Epithelial cell of prostate (primary cell): ENCODE data around the gene MTFMT.
A peak's percentile ranks its signal among the peaks of the same experiment; 100 is the strongest.

Experiments used
- DNase-seq: peaks from one replicate; pipeline ENCODE4 v3.0.0-alpha.2; 2011; ENCODE audit warnings: low read depth, low spot score
- H3K27ac ChIP-seq: fragments of 450-650 bp; 2 replicates; pipeline ENCODE4 v1.5.1; 2017; ENCODE audit warnings: mild to moderate bottlenecking

Gene MTFMT

DNA sequence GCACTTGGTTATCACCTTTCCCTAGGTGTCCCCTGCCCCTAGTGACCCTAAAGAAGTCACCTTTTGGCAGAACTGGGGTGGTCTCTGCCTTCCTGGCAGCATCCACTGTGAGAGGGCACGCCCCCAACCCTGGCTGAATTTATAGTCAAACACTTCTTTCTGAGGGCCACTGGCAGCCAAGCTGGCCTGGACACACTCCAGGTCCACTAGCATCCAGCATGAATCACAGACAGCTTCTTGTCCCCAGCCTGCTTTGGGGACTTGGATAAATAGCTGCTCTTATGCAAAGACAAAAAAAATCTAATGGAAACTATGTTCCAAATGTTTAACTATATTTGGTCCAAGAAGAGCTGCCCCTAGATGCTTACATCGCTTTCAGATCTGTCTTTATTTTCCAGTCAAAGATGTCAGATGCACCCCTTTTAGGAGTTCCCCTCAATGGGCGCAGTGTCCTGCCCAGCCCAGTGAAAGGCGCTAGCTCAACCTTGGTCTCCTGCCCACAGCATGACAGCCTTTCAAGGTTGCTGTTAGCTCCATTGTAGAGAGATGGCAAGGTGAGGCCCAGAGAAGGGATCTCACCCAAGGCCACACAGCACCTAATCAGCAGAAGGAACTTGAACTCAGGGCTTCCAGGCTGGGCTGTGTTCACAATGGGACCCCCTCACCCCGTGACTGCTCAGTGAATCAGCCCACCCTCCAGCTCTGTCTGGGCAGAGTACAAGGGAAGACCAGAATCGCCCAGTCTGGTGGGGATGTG, 31.4 kb upstream of the MTFMT start:
- H3K27ac ChIP-seq, result no peak overlapping the region
- no peak for DNase-seq

DNA sequence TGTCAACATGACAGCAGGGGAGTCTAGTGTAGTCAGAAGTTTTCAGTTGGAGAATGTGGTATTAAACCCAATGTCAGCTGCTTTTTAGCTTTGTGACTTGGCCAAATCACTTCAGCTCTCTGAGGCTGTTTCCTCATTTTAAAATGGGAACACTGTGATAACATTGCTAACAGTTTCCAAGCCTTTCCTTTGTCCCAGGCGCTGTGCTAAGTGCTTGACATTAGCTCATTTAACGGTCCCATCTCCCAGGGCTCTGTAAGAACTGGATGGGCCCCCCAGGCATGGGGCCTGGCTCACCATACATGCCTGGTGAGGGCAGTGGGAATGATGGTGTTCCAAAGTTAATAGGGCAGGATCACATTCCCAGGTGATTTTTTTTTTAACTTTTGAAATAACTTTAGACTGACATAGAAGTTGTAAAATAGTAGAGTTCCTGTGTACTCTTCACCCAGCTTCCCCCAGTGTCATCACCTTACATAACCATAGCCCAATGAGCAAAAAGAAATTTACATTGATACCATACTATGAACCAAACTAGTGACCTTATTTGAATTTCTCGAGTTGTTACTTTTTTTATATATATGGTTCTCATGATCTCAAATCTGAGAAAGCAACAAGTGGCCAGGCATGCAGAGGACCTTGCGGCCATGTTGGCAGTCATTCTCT, 30.6 kb upstream of the MTFMT start:
- no peak overlapping the region for H3K27ac ChIP-seq
- DNase-seq, result no peak

DNA sequence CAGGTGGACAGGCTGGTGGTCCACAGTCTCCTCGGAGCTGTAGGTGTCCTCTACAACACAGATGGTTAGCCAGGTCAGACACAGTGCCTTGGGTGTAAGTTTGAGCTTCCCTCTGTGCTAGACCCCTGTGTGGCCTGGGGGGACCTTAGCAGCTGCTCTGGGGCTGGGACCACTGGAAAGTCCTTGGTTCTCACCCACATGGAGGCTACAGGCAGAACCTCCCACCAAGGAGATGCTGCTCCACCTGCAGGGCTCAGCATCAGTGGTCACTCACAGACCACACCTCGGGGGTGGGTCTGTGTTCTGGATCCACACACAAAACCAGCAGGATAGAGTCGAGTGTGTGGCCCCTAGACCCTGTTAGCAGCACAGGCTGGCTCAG, 29.9 kb upstream of the MTFMT start:
- no peak overlapping the region for H3K27ac ChIP-seq
- no peak for DNase-seq

DNA sequence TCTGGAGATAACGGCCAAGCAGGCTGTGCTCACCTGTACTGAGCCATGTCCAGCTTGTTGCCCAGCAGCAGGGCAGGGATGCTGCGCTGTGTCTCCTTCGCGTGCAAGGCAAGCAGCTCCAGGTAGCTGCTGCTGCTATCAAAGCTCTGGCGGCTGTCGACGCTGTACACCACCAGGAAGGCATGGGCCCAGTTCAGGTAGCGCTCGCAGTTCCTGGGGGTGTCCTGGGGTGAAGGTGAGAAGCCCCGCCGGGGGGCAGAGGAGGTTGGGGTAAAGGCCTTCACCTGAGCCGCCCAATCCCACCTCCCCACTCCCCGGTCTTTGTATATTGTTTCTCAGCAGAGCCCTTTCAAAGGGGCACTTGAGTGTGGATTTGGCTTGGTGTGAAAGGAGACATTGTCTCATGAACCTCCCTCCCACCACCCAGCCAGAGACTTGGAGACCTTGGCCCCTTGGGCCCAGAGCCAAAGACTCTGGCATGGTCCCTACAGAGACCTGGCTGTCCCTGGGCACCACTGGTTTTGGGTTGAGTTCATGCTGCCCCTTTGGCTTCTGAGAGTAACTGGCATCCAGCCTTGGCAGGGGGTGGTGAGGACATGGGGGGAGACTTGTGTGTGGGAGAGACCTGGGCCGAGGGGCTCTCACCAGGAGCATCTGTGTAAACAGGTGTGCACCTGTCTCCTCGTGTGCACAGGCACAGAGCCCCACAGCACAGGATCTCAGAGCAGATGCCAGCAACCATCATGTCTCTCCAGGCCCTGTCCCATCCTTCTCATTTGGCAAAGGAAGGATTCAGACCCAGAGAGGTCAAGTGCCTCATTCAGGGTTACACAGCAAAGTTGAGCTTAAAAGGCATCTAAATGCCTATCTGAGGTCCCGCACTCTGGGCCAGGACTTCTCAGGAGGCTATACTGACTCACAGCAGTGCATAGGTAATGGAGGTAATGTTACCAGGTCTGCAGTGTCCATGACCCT, 29.2 kb upstream of the MTFMT start:
- H3K27ac ChIP-seq, result no peak overlapping the region
- no peak for DNase-seq

DNA sequence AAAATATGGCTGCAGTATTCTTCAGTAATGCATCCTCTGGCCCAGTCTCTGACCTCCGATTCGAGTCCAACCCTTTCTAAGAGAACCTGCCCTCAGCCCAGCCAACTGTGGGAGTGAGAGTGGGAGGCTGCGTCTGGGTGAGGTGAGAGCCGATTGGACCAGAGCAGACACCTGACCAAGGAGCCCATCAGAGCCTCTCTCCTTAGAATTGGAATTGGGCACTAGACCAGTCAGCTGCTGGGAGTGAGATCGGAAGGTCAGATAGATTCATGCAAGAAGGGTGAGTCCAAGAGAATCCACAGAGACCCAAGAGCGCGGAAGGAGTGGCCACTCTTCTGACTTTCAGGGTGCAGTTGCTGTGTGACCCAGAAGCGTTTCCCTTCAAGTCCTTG, 28.1 kb upstream of the MTFMT start:
- no peak overlapping the region for H3K27ac ChIP-seq
- no peak for DNase-seq

DNA sequence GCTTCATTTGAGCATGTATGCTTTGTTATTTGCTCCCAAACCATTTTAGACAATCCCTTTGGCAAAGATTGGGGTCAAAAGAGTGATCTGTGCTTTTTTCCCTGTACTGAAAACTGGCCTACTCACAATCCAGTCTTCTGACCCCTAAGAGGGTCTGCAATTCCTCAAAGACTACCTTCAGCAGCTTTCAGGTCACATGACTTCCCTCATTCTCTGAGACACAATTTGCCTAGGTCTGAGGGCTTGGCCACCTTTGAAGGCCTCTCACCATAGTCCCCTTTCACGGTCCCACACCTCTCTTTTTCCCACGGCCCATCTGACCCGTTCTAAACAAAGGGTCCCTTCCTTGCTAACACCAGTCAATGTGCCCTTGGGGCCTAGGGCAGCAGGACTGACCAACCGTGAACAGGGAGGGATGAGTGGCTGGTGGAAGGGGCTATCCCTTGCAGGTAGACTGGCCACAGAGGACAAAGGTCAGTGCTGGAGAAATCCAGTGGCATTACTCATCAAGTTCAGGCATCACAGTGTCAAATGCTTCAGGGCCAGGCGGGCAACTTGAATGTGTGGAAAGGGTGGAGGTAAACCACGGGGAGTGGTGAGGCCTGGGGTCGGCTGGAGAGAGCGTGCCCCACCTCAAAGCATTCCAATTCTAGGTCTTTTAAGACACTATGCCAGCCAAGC, 27.6 kb upstream of the MTFMT start:
- no peak for DNase-seq
- no peak overlapping the region for H3K27ac ChIP-seq

DNA sequence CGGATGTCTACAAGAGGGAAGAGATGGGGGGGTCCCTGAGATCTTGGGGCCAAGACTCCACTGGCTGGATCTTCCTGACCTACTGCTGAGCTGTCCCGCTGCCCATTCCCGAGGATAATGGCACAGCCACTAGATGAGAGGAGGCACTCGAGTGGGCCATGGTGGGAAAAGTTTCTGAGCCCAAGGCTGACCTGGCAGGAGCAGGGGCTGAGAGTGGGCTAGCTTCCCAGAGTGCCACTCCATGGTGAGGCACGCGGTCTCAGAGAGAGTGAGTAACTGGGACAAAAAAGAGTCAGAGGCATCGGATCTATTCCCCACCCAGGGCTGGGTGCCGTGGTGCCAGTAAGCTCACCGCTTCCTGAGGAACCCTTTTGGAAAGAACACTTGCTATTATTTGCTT, 26.7 kb upstream of the MTFMT start:
- H3K27ac ChIP-seq, result no peak overlapping the region
- no peak for DNase-seq

DNA sequence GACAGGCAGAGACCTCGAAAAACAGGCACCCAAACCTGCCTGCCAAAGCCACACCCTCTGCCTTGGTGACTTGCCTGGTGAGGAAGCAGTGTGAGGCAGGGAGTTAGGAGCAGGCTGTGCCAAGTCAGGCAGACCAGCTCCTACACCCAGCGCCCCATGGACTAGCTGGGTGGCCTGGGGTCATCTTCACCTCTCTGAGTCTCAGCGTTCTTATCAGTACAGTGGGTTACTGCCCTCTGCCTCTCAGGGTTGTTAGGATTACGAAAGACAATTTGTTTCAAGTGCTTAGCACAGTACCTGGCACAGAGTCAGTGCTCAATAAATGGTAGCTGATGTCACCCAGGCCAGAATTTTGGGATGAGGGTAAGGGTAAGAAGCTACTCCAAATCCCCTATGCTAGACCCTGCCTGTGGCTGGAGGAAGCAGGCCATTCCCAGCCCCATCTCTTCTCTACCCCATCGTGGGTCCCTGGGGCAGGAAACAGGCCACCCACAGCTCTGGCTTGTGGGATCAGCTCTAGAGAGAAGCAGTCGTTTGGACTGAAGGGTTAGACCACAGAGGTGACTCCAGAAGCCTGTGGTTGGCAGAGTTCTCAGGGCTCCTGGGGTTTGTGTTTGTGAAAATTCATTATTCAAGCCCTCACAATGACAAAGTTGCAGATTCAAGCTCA, 25.9 kb upstream of the MTFMT start:
- H3K27ac ChIP-seq, result no peak overlapping the region
- no peak for DNase-seq

DNA sequence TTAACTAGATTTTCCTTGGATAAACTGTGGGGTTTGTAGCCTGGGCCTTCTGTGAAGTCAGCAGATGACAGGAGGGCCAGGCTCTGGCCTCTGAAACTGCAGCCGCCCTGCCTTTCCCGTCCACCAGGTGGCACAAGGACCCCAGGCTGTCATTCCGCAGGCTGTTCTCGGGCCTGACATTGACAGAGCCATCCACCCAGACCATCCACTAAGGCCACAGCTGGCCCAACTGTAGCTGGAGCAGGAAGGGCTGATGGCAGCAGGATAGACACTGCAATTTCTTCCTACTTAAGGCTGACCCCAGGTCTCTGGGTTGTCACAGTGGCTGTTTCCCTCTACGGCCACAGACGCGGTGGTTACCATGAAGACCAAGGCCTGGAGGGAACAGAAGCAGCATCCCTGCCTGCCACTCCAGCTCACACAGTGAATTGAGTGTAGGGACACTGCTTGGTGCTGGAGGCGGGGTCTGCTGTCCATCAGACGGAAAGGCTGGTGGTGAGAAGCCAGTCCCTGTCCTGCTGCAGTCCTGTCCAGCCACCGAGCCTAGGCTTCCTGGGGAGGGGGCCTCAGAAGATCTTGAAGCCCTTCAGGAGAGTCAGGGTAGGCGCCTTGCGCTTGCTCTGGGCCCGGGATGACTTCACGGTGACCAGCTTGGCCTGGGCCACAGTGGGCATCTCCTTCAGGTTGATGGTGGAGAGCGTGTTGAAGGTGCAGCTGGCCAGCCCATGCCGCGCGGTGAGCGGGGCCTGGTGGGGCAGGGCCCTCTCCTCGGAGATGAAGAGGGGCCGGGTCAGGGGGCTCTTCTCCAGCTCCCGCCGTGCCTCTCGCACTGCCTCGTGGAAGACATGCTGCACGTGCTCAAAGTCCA, 25.1 kb upstream of the MTFMT start:
- H3K27ac ChIP-seq, result no peak overlapping the region
- DNase-seq, result no peak

DNA sequence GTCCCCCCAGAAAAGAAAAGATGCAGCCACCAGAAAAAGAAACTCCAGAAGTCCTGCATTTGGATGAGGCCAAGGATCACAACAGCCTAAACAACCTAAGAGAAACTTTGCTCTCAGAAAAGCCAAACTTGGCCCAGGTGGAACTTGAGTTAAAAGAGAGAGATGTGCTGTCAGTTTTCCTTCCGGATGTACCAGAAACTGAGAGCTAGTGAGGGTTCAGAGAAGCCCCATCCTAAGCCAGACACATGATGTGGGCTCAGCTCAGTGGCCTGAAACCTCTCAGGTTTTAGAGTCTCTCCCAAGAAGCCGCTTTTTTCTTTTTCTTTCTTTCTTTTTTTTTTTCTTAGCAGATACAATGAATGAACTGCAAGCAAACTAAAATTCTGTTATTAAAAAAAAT, 23.5 kb upstream of the MTFMT start:
- no peak overlapping the region for H3K27ac ChIP-seq
- no peak for DNase-seq

DNA sequence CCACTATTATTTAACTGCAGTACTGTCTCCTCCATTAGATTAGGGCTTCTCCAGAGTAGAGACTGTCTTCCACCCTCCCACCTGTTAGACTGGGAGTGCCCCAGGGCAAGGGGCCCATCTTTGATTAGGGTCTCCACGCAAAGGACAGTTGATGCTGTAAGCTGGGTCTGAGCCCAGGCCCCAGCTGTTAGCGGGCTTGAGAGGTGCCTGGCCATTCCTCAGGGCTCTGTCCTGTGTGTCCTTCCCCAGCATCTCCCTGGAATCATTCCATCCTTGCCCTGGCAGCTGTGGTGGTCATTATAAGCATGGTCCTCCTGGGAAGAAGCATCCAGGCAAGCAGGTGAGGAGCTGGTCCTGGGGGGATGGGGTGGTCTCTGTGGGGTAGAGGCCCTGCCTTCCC, 21.8 kb upstream of the MTFMT start:
- DNase-seq, result no peak
- no peak overlapping the region for H3K27ac ChIP-seq

DNA sequence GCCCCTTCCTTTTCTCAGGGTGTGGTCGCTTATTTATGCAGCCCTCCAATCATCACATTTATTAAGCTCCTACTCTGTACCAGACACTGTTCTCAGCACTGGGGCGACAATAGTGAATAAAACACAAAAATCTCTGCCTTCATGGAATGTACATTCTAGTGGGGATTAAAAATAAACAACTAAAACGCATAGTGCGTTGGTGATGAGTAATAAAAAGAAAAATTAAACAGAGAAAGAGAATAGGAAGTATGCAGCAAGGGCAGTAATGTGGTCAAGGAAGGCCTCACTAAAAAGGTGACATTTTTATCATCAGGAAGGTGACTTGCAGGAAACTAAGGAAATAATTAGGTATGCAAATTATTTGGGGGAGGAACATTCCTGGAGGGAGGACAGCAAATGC, 20.8 kb upstream of the MTFMT start:
- DNase-seq, result no peak
- H3K27ac ChIP-seq, result no peak overlapping the region

DNA sequence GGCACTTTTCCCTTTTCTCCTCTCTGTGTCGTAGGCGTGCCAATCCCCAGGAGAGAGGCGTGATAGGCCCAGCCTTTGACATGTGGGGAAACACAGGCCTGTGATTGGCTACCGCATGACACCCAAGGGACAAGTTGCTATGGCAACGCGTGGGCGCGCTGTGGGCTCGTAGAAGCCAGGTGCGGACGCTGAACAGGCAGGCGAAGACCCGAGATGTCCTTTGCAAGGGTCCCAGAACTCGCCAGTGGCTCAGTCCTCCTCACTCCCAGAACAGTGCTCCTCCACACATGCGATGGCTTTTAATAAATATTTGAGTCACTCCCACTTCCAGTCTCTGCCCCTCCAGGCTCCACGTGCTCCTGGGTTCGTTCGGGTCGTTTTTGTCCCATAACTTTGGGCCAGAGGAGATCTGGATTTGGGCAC, 20.0 kb upstream of the MTFMT start:
- DNase-seq, result peak; percentile 60
- H3K27ac ChIP-seq, result no peak overlapping the region

DNA sequence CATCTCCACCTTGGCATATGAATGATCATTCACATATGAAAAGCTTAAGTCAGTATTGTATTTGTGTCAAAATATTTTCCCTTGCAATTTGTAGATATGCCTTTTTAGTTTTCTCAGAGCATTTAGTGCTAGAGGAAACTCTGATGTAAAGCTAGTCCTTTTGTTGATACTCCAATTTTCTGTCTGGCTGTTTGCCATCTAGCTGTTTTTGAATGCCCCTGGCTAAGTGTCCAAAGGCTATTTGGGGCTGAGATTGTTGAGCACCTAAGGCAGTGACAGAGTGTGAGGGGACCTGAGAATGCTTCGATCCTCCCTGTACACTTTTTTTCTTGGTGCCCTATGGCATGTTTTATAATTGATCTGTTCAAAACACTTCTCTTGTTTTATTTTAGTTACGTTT, 18.8 kb upstream of the MTFMT start:
- no peak overlapping the region for H3K27ac ChIP-seq
- no peak for DNase-seq

DNA sequence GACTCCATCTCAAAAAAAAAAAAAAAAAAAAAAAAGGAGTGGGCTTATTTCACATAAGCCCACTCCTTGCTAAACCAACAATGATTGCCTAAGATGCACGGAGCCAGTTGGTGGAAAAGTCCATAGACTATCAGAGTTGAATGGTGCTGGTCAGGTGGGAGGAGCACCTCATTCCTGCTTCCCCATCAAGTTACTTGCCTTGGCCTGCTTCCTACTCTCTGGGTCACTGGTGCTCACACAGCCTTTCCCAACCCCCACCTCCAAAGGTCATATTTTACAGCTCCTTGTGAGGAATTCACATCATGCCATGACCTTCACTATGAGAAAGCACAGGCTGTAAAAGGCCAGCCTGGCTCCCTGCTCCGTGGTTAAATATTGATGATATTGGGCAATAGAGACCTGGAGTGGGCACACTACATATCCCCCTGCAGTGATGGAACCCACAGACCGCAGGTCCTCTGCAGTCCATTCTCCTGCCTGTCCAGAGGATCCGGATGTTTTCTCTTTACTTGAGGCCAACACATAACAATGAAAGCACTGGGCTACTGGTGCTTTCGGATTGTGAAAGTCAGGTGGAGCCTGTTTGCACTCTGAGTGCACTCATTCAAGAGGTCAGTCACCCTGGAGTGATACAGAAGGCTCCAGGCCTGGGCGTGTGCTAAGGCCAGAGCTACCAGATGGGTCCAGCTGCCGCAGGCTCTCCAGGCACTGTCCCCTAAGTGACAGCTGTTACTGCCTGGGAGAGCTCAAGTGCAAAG, 15.5 kb upstream of the MTFMT start, which contains the start of gene SLC51B:
TSS of gene SLC51B (plus strand) at position 664 of the 758 bp plus-strand sequence. CDS start 4,618 bp downstream, outside the sequence.
- peak within 1 kb of the TSS; percentile 47 for H3K27ac ChIP-seq
- DNase-seq, result no peak

DNA sequence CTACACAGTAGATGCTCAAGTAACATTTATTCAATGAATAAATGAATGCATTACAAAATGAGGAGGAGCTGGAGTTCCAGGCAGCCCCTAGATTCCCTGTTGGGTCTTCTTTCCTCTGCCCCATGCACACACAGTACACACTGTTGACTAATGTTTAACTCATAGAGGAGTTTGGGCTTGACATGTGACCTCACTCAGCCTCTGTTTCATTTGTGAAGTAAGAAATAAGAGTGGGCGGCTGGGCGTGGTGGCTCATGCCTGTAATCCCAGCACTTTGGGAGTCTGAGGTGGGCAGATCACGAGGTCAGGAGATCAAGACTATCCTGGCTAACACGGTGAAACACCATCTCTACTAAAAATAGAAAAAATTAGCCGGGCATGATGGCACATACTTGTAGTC, 14.8 kb upstream of the MTFMT start:
- peak overlapping the region; percentile 47 for H3K27ac ChIP-seq
- peak; percentile 45 for DNase-seq

DNA sequence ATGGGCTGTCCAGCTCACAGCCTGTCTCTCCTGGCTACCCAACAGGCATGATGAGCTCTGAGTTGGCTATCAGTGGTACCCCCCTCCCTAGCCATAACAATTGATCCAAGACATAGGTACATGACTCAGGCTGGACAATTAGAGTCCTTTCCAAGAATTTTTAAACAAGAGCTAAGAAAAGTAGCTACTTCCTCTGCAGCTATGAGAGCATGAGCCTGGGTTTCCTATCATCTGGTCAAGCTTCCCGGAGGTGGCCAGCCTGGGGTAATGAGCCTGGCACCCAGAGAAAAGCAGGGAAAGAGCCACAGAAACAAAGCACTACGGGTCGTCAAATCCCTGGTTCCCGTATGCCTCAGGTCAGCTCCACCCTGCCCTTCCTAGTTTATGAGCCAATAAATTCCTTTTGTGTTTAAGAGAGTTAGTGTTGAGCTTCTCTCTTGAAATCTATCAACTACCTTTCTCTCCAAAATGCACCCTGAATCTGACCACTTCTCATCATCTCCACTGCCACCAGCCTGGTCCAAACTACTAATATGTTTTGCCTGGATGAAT, 13.4 kb upstream of the MTFMT start:
- peak overlapping the region; percentile 47 for H3K27ac ChIP-seq

DNA sequence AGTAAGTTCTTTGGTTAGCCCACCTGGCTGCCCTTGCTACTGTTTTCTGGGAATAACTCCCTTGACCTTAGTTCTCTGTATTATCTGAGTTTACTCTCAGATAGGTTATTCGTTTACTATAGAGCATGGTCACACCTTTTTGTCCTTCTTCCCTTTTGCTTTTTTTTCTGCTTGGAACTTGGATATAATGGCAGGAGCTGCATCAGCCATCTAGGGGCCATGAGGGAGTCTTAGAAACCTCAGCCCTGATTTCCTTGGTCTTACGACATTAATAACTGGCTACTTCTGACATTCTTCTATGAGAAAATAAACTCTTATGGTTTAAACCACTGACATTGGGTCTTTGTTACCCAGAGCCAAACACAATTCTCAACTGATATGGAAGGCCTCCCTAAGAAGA, 12.3 kb upstream of the MTFMT start:
- no peak for DNase-seq

More for the DNA sequence above, 13.4 kb upstream of the MTFMT start:
- DNase-seq, result no peak

More for the DNA sequence above, 12.3 kb upstream of the MTFMT start:
- H3K27ac ChIP-seq, result no peak overlapping the region
